Endothelial cell of umbilical vein (primary cell): Measurements from ENCODE around the gene SPRED3. TPM values are rescaled to one million over a fixed set of nuclear protein-coding genes. Genes with fewer than 3 reads are reported as not detected.

Experiments used
- BruUV-seq: library from RNA; stranded (reverse); fragments of 400-500 nt; replicated peaks from 2 replicates; lab custom pipeline; 2021; lab: Mats Ljungman, UMichigan
- CTCF ChIA-PET: fragments of 300-600, 350-600 bp; sonication (Branson Sonifier 250); formaldehyde crosslinking; loops from one replicate; lab custom pipeline; 2021; ENCODE audit warnings: antibody characterized with exemption, inconsistent platforms; lab: Charles Lee
- POLR2A ChIA-PET: fragments of 300-600, 350-600 bp; sonication (Branson Sonifier 250); formaldehyde crosslinking; loops from one replicate; lab custom pipeline; 2021; ENCODE audit warnings: antibody characterized with exemption, inconsistent platforms; lab: Charles Lee
- DNase-seq: peaks from one replicate; pipeline ENCODE4 v3.0.0-alpha.2; 2011; ENCODE audit warnings: low read depth, low spot score
- FAIRE-seq: peaks from 2 replicates; lab custom pipeline; 2011; peaks lifted over from hg19 to GRCh38; lab: Jason Lieb, UNC
- H2AFZ ChIP-seq: 2 replicates; pipeline ENCODE4 v1.6.0; 2012; ENCODE audit warnings: low read depth, low read length, control low read depth, inconsistent platforms
- H3K27ac ChIP-seq: 2 replicates; pipeline ENCODE4 v1.5.1; 2011; ENCODE audit warnings: low read depth, mild to moderate bottlenecking, control low read depth, low read length, moderate library complexity; ENCODE audit not compliant: insufficient read depth
- H3K27me3 ChIP-seq, 2 experiments: 2 replicates each; pipeline versions ENCODE4 v1.6.0 to v1.6.1; 2011; ENCODE audit warnings: low read length in 2 of 2, mixed read lengths in 1 of 2; ENCODE audit not compliant: control insufficient read depth in 2 of 2, insufficient read depth in 2 of 2
- H3K36me3 ChIP-seq, 2 experiments: 2 replicates in 1 of 2; 3 replicates in 1 of 2; pipeline ENCODE4 v1.5.1; 2011; ENCODE audit warnings: low read length in 2 of 2, mild to moderate bottlenecking in 1 of 2, moderate library complexity in 1 of 2; ENCODE audit not compliant: control insufficient read depth in 2 of 2, insufficient read depth in 2 of 2; ENCODE audit errors: extremely low read depth in 1 of 2
- H3K4me1 ChIP-seq: 3 replicates; pipeline ENCODE4 v1.5.1; 2011; ENCODE audit warnings: mild to moderate bottlenecking, low read length; ENCODE audit not compliant: control insufficient read depth, insufficient read depth; ENCODE audit errors: extremely low read depth
- H3K4me2 ChIP-seq: 2 replicates; pipeline ENCODE4 v1.6.1; 2011; ENCODE audit warnings: low read length, control low read depth, mixed read lengths; ENCODE audit not compliant: insufficient read depth
- H3K4me3 ChIP-seq, 3 experiments: fragments of 200-600 bp in 1 of 3; sonication (generic), shearing (Covaris generic) in 1 of 3; replicated peaks in 1 of 3; 2 replicates each; pipeline ENCODE4 v1.5.1; 2011 to 2016; ENCODE audit warnings: control low read depth in 3 of 3, low read length in 3 of 3, mild to moderate bottlenecking in 2 of 3, inconsistent platforms in 1 of 3, low read depth in 1 of 3, moderate library complexity in 1 of 3; ENCODE audit not compliant: insufficient read depth in 1 of 3
- H3K79me2 ChIP-seq: 2 replicates; pipeline ENCODE4 v1.6.0; 2012; ENCODE audit warnings: low read length, inconsistent platforms; ENCODE audit not compliant: control insufficient read depth, insufficient read depth
- H3K9ac ChIP-seq: replicated peaks from 2 replicates; pipeline ENCODE3; 2011; ENCODE audit warnings: low read length, control low read depth; ENCODE audit not compliant: insufficient read depth; ENCODE audit errors: extremely low read depth
- H3K9me1 ChIP-seq: replicated peaks from 3 replicates; pipeline ENCODE4 v1.6.0; 2011; ENCODE audit warnings: mild to moderate bottlenecking, low read length; ENCODE audit not compliant: control insufficient read depth, insufficient read depth; ENCODE audit errors: extremely low read depth
- H3K9me3 ChIP-seq: replicated peaks from 2 replicates; pipeline ENCODE4 v1.5.1; 2012; ENCODE audit warnings: low read length, inconsistent platforms; ENCODE audit not compliant: control insufficient read depth, insufficient read depth
- H4K20me1 ChIP-seq: replicated peaks from 2 replicates; pipeline ENCODE3; 2011; ENCODE audit warnings: mild to moderate bottlenecking, low read length; ENCODE audit not compliant: control insufficient read depth, insufficient read depth; ENCODE audit errors: extremely low read depth
- EZH2 ChIP-seq: IDR thresholded peaks from 2 replicates; pipeline ENCODE4 v1.6.1; 2012; ENCODE audit warnings: borderline replicate concordance, low read depth, mild to moderate bottlenecking, moderate library complexity, low read length, inconsistent platforms; ENCODE audit not compliant: severe bottlenecking
- FOS ChIP-seq: IDR thresholded peaks from 2 replicates; pipeline ENCODE4 v1.6.1; 2011; ENCODE audit warnings: mild to moderate bottlenecking, low read length, moderate library complexity, borderline replicate concordance; ENCODE audit not compliant: insufficient read depth
- GATA2 ChIP-seq: IDR thresholded peaks from 2 replicates; pipeline ENCODE4 v1.7.0; 2011; ENCODE audit warnings: low read depth, mild to moderate bottlenecking, moderate library complexity, mixed read lengths, low read length; ENCODE audit not compliant: insufficient read length, insufficient read depth
- JUN ChIP-seq: IDR thresholded peaks from 2 replicates; pipeline ENCODE4 v1.6.1; 2011; ENCODE audit warnings: borderline replicate concordance, low read depth; ENCODE audit not compliant: insufficient read length, insufficient read depth
- MYC ChIP-seq: IDR thresholded peaks from one replicate; pipeline ENCODE4 v1.6.1; 2011; ENCODE audit warnings: mild to moderate bottlenecking, low read depth, low read length
- POLR2A ChIP-seq: IDR thresholded peaks from 2 replicates; pipeline ENCODE4 v1.6.1; 2012; ENCODE audit warnings: low read depth, mild to moderate bottlenecking, control low read depth, low read length
- POLR2AphosphoS5 ChIP-seq: IDR thresholded peaks from 2 replicates; pipeline ENCODE4 v1.6.1; 2012; ENCODE audit warnings: low read depth, mild to moderate bottlenecking, control low read depth, low read length, moderate library complexity; ENCODE audit not compliant: insufficient read depth
- dilution Hi-C: fragments of 300-500 bp; cut with MboI; formaldehyde crosslinking; loops from one replicate; pipeline ENCODE4 v1.15.0; 2019; ENCODE audit warnings: low sequenced_read_pairs; ENCODE audit not compliant: extremely low pct_ligation_motif_present
- intact Hi-C: fragments of 100-400 bp; cut with micrococcal nuclease; formaldehyde crosslinking; loops from one replicate; pipeline ENCODE4 v1.10.0; 2022
- polyA plus RNA-seq, 4 experiments: library from polyadenylated mRNA; depleted of rRNA in 3 of 4; stranded (reverse) in 3 of 4; unstranded in 1 of 4; fragments of >200 nt; gene quantifications; 2 replicates each; pipeline versions ENCODE4 v1.2.1 to v1.2.3, GENCODE V29; 2011 to 2012; ENCODE audit warnings: missing spikeins in 1 of 4
- total RNA-seq: library from RNA; stranded (reverse); gene quantifications from 2 replicates; pipeline ENCODE4 v1.2.3, GENCODE V29; 2021
- TF ChIP-seq, protein P1 (sequence below), 2 donors: IDR thresholded peaks; 1 replicate in 1 of 2; 2 replicates in 1 of 2; pipeline ENCODE4 v1.5.1; 2011; ENCODE audit warnings: low read length in 2 of 2, mild to moderate bottlenecking in 2 of 2, moderate library complexity in 2 of 2, control low read depth in 1 of 2, inconsistent platforms in 1 of 2, low read depth in 1 of 2; ENCODE audit not compliant: insufficient read depth in 1 of 2; ENCODE audit errors: extremely low read depth in 1 of 2
- TF ChIP-seq, protein P2 (sequence below): IDR thresholded peaks from 2 replicates; pipeline ENCODE4 v1.6.1; 2011; ENCODE audit not compliant: insufficient read depth, insufficient read length

The SPRED3 gene
- total and polyA plus RNA-seq, 2 donors (not counting 3 experiments of a cell fraction or from before 2014, with no cell fraction given), result 5.7 to 15.7 TPM

DNA sequence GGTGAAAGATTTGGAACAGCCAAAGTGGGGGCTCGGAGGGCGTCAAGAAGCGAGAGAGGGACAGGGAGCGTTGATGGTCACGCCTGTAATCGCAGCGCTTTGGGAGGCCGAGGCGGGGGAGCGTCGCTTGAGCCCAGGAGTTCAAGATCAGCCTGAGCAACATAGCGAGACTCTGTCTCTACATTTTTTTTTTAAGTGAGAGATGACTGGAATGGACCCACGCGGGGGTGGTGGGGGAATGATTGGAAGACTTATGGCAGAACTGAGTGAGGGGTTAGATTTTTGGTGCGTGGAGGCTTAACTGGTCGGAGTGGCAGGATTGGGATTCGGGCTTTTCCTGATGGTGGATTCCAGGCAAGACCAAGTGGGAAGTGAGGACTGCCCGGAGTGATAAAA is 13.4 kb upstream of the SPRED3 start:
- no peak for DNase-seq
- H3K4me2 ChIP-seq, result peak overlapping the region; percentile 93
- H3K4me1 ChIP-seq, result peaks cover 14% of the 10 kb centered on the region
- dilution Hi-C loops (no loop called here), intact Hi-C loops (loop anchor here (2.0 kb wide), 1 partner anchor 28 kb away; the partner anchor contains the start of gene FAM98C)
- peak overlapping the region; percentile 91 for H2AFZ ChIP-seq
- H3K79me2 ChIP-seq, result peaks cover 27% of the 10 kb centered on the region
- peak overlapping the region; percentile 95 for H3K9ac ChIP-seq
- BruUV-seq, result no TSS peak
- ChIA-PET CTCF (interaction anchor here (1.4 to 1.6 kb wide), 2 partner anchors 10 to 13 kb away, joined by 8 to 14 read pairs; partner anchors contain the start of genes GGN and SPRED3), POLR2A (interaction anchor here (1.6 to 1.9 kb wide), 3 partner anchors 13 to 28 kb away, joined by 7 to 39 read pairs (median 9); partner anchors contain the start of genes FAM98C, GGN and SPRED3)
- TF ChIP-seq, protein P1, sequence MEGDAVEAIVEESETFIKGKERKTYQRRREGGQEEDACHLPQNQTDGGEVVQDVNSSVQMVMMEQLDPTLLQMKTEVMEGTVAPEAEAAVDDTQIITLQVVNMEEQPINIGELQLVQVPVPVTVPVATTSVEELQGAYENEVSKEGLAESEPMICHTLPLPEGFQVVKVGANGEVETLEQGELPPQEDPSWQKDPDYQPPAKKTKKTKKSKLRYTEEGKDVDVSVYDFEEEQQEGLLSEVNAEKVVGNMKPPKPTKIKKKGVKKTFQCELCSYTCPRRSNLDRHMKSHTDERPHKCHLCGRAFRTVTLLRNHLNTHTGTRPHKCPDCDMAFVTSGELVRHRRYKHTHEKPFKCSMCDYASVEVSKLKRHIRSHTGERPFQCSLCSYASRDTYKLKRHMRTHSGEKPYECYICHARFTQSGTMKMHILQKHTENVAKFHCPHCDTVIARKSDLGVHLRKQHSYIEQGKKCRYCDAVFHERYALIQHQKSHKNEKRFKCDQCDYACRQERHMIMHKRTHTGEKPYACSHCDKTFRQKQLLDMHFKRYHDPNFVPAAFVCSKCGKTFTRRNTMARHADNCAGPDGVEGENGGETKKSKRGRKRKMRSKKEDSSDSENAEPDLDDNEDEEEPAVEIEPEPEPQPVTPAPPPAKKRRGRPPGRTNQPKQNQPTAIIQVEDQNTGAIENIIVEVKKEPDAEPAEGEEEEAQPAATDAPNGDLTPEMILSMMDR (IDR thresholded peaks at IDR 0.05; ENCODE audit: extremely low read depth in 1 of 2, insufficient read depth in 1 of 2, low read depth in 1 of 2, low read length in 2 of 2), result no peak
- TF ChIP-seq, protein P2, sequence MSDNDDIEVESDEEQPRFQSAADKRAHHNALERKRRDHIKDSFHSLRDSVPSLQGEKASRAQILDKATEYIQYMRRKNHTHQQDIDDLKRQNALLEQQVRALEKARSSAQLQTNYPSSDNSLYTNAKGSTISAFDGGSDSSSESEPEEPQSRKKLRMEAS, result no peak
- no peak for TF ChIP-seq FOS
- no peak for TF ChIP-seq MYC
- no peak for TF ChIP-seq GATA2
- no peak for TF ChIP-seq JUN
- TF ChIP-seq POLR2A, result no peak
- no peak for TF ChIP-seq POLR2AphosphoS5
- no peak for TF ChIP-seq EZH2
- peaks cover 2% of the 10 kb centered on the region in 2 experiments for H3K27me3 ChIP-seq
- FAIRE-seq, result peak; percentile 56
- H3K27ac ChIP-seq, result peak overlapping the region; percentile 87
- no peaks in the 10 kb centered on the region for H3K9me3 ChIP-seq
- H3K36me3 ChIP-seq, result peaks cover 0 to 17% of the 10 kb centered on the region in 2 experiments
- H3K9me1 ChIP-seq, result no peaks in the 10 kb centered on the region
- peak overlapping the region; percentile 70 to 86 (median 70) for H3K4me3 ChIP-seq
- no peaks in the 10 kb centered on the region for H4K20me1 ChIP-seq
